GM12878 (cell line): ENCODE data around the gene RPS8.

Experiments
- CTCF ChIP-seq, 3 experiments: IDR thresholded peaks in 2 of 3; conservative IDR thresholded peaks in 1 of 3; 2 replicates each; pipeline ENCODE4 v1.5.1; 2011; ENCODE audit warnings: low read depth in 3 of 3, low read length in 3 of 3, mild to moderate bottlenecking in 3 of 3, control low read depth in 2 of 3, moderate library complexity in 2 of 3, inconsistent platforms in 1 of 3, mixed read lengths in 1 of 3; ENCODE audit not compliant: control insufficient read depth in 2 of 3, insufficient read depth in 1 of 3; ENCODE audit errors: extremely low read depth in 1 of 3
- MAX ChIP-seq: IDR thresholded peaks from 2 replicates; pipeline ENCODE4 v1.6.1; 2012; ENCODE audit warnings: low read depth, low read length, improper control_type of control experiment
- MLLT1 ChIP-seq: fragments of 450-650 bp; IDR thresholded peaks from 2 replicates; pipeline ENCODE4 v1.6.1; 2016; ENCODE audit warnings: mild to moderate bottlenecking
- MXI1 ChIP-seq: fragments of 150-350 bp; IDR thresholded peaks from 2 replicates; pipeline ENCODE4 v1.6.1; 2011; ENCODE audit warnings: low read depth, mild to moderate bottlenecking, inconsistent platforms, low read length, improper control_type of control experiment
- POU2F2 ChIP-seq: IDR thresholded peaks from 3 replicates; pipeline ENCODE4 v1.6.1; 2011; ENCODE audit warnings: low read depth, mild to moderate bottlenecking, low read length, borderline replicate concordance
- RB1 ChIP-seq: fragments of 450-650 bp; formaldehyde crosslinking; IDR thresholded peaks from 2 replicates; pipeline ENCODE4 v1.6.1; 2017; ENCODE audit warnings: mild to moderate bottlenecking, borderline replicate concordance
- REST ChIP-seq: IDR thresholded peaks from 2 replicates; pipeline ENCODE4 v1.6.1; 2012; ENCODE audit warnings: mild to moderate bottlenecking, low read depth, low read length
- SUPT20H ChIP-seq: IDR thresholded peaks from 2 replicates; pipeline ENCODE4 v1.6.1; 2011; ENCODE audit warnings: low read depth, mild to moderate bottlenecking, low read length, moderate library complexity, borderline replicate concordance; ENCODE audit not compliant: control insufficient read depth
- USF2 ChIP-seq: IDR thresholded peaks from 2 replicates; pipeline ENCODE4 v1.6.1; 2011; ENCODE audit warnings: low read depth, low read length, improper control_type of control experiment, borderline replicate concordance
- ZSCAN29 ChIP-seq: fragments of 450-650 bp; IDR thresholded peaks from 2 replicates; pipeline ENCODE4 v1.6.1; 2017; ENCODE audit warnings: mild to moderate bottlenecking, moderate library complexity

- TF ChIP-seq CTCF (IDR thresholded peaks at IDR 0.05 in 2 of 3, conservative IDR thresholded peaks at IDR 0.05 in 1 of 3; ENCODE audit: control insufficient read depth in 2 of 3, extremely low read depth in 1 of 3, insufficient read depth in 1 of 3, low read depth in 3 of 3, low read length in 3 of 3) (no peak), SUPT20H (no peak), REST (no peak), POU2F2 (no peak), MAX (no peak), MXI1 (no peak), RB1 (no peak), MLLT1 (no peak), ZSCAN29 (no peak), USF2 (no peak)
Observed at GRCh38 chr1:44783697-44784093, 8.4 kb downstream of the RPS8 start.
